GM21717 (cell line): ENCODE data around the gene MRPL58.
"Not testable (repeated sequence)": the region's sequence is repeated elsewhere in the genome, so short reads cannot be mapped to it uniquely, and the experiment has no call there.

ENCODE experiments used
- ATAC-seq: cut with Tn5 transposase; IDR thresholded peaks from one replicate; pipeline ENCODE4 v1.9.1; 2021; ENCODE audit warnings: mild to moderate bottlenecking, moderate library complexity; ENCODE audit not compliant: unreplicated experiment

The MRPL58 gene

GRCh38 chr17:75012096-75012345, 449 bp upstream of the MRPL58 start:
- no peak for ATAC-seq

- ATAC-seq, result no peak
Measured at GRCh38 chr17:75013092-75013559, 656 bp downstream of the MRPL58 start.

GRCh38 chr17:75019146-75019545, 6.7 kb downstream of the MRPL58 start:
- ATAC-seq, result no peak

- ATAC-seq, result no peak
Measured at GRCh38 chr17:75019710-75020109, 7.2 kb downstream of the MRPL58 start.

DNA sequence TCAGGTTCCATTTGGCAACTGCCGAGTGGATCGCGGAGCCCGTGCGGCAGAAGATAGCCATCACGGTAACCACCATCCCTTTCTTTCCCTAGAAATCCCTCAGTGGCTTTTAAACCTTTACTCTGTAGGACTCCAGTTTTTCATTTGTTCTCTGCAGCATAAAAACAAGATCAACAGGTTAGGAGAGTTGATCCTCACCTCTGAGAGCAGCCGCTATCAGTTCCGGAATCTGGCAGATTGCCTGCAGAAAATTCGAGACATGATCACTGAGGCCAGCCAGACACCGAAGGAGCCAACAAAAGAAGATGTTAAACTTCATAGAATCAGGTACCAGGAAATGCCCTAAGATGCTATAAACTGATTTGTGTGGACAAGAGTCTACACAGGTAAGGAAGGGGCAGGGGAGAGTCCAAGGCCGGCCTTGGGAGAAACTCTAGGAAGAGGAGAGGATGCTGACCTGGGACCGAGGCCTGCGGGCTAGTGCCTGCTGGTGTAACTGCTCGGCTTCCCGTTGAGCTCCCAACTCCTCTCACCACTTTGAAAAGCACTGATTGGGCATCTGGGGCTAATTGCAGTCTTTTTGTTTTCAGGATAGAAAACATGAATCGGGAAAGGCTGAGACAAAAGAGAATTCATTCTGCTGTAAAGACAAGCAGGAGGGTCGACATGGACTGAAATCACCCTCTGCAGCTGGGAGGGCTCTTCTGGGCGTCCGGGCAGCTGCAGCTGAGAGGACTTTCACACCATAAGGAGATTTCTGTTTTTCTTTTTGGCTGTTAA, 8.1 kb downstream of the MRPL58 start:
- no peak for ATAC-seq

GRCh38 chr17:75024686-75025397, 12.4 kb downstream of the MRPL58 start:
- no peak for ATAC-seq

DNA sequence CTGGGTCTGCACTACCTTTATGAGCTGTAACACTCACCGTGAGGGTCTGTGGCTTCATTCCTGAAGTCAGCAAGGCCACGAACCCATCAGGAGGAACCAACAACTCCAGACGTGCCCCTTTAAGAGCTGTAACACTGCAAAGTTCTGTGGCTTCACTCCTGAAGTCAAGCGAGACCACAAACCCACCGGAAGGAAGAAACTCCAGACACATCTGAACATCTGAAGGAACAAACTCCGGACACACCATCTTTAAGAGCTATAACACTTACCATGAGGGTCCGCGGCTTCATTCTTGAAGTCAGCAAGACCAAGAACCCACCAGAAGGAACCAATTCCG, 12.9 kb downstream of the MRPL58 start:
- ATAC-seq, result not testable (repeated sequence)

DNA sequence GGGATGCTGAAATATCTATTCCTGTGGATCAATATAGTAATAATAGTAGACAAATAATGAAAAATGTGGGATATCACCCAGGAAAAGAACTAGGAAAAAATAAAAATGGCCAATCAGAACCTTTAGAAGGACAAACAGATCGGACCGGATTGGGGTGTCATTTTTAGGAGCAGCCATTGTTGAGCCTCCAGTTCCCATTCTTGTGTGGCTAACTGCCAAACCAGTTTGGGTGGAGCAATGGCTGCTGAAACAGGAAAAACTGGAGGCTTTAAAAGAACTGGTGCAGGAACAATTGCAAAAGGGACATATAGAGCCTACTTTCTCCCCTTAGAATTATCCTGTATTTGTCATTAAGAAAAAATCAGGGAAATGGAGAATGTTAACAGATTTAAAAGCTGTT, 14.2 kb downstream of the MRPL58 start:
- ATAC-seq, result not testable (repeated sequence)

GRCh38 chr17:75030161-75030560, 17.7 kb downstream of the MRPL58 start:
- no peak for ATAC-seq

DNA sequence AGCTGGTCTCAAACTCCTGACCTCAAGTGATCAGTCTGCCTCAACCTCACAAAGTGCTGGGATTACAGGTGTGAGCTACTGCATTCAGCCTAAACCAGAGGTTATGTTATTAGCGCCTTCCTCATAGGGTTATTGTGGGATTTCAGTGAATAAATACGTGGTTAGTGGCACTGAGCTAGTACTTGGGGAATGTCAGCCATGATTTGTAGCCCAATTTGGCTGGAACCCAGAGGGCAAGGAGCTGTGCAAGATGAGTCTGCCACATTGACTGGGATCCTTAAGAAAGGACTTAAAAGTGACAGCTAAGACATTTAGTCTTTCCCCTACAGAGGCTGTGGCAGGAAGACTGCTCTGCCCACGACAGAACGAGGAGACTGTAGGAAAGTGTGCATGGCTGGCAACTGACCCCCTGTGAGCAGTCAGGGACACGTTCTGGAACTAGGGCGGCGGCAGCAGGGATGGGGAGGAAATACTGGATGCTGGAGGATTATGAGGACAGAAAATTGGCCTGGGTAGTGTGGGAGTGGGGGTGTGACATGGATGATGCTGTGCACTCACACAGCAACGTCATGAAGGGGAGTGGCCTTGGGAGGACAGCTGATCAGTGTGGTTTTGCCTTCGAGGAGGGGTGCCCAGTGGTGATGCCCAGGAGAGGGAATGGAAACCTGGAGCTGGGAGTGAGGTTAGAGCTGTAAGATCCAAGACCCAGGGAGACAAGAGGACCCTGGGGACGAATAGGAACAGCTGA, 19.7 kb downstream of the MRPL58 start:
- no peak for ATAC-seq

GRCh38 chr17:75032720-75033280, 20.3 kb downstream of the MRPL58 start:
- no peak for ATAC-seq

DNA sequence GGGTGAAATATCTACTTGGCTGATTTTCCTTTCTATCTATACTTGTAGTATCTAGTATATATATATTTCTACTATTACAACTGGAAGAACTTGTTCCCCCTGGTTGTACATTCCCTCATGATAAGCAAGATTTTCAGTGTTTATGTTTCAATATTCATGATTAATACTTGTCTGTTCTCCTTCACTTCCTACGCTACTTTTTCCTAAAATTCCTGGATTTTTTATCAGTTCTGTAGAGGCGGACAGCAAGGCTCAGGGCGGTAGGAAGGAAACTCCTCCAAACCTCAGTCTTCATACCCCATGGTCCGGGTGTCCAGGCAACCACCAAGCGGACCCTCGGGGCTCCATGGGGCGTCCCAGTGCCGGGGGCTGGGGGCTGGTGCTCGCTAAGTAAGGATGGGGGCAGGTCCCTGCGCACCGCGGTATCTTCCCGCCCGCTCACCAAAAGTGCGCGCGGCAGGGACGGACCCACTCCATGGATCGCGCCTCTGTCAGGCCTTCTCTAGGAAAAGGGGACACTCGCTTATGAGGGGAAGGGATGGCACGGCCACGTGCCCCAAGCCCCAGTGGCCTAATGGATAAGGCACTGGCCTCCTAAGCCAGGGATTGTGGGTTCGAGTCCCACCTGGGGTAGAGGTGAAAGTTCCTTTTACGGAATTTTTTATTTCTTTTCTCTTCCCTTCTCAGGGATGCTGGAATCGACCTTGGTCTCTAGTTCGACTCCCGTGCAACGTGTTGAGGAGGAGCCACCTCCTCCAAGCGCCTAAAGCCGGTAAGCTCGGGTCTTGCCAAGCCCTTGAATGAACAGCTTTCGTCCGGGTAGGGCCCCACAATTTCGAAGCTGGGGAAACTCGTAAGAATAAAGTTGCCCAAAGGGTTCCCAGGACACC, 21.1 kb downstream of the MRPL58 start:
- ATAC-seq, result peak; percentile 29

DNA sequence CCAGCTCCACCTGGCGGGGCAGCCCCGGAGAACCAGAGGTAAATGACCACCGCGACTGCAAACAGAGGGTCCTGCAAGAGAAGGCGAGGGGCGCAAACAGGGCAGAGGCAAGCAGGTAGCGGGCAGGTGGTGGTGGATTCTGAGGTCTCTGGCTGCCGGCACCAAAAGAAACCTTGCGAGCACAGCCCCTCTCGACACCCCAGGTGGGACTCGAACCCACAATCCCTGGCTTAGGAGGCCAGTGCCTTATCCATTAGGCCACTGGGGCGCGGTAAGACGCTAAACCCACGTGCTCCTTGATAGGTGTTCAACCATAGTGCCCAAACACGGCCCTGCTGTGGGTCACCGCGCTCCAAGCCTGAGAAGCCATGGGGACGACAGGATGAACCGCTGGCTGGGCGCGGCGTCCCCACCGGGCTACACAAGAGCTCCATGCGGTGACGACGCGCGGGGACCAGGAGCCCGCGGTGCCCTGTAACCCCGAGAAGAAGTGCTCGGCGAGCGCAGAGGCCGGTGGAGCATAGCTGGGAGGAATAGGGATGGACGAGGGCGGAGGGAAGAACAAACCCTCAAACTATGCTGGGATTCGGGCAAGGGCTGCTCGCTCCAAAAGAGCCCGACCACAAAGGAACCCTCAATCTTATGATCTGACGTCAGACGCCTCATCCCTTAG, 21.9 kb downstream of the MRPL58 start:
- peak; percentile 49 for ATAC-seq

- no peak for ATAC-seq
Measured at GRCh38 chr17:75036643-75037268, 24.3 kb downstream of the MRPL58 start.

DNA sequence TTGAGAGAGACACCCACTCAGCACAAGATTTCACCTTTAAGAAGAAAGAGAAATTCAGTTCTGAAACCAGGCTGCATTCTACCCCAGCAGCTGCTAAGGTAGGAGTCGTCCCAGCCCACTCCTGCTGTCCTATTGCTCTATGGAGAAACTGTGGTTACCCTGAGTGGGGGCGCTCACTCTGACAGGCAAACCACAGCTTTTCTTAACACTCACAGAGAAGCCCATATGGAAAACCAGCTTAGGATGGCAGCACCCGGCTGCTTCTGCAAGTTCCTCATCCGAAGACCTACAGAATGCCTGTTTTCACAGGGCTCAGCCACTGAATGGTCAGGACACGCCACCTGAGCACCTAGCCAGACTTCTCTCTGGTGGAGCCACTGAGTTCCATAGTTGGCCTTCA, 26.8 kb downstream of the MRPL58 start:
- ATAC-seq, result no peak

- ATAC-seq, result no peak
Measured at GRCh38 chr17:75041656-75042280, 29.3 kb downstream of the MRPL58 start.

DNA sequence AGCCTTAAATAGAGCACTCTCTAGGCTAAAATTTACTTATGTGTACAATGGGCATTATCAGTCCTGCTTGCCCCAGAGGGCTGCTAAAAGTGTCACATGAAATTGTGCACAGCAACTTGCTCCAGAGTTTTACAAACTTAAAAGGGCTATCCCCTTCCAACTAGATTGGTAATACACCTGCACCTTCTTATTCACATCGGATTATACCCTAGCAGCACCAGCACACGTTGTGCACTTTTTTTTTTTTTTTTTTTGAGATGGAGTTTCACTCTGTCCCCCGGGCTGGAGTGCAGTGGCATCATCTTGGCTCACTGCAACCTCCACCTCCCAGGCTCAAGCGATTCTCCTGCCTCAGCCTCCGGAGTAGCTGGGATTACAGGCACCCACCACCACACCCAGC, 31.3 kb downstream of the MRPL58 start:
- ATAC-seq, result not testable (repeated sequence)

GRCh38 chr17:75044716-75045115, 32.2 kb downstream of the MRPL58 start:
- no peak for ATAC-seq

GRCh38 chr17:75045946-75046406, 33.5 kb downstream of the MRPL58 start:
- not testable (repeated sequence) for ATAC-seq
